ENCODE data around the gene CNDP2. TPM values are rescaled to one million over a fixed set of nuclear protein-coding genes. Genes with fewer than 3 reads are reported as not detected.

Gene CNDP2
- total RNA-seq, 1 donor from 2014 or later = 65.7 TPM

DNA sequence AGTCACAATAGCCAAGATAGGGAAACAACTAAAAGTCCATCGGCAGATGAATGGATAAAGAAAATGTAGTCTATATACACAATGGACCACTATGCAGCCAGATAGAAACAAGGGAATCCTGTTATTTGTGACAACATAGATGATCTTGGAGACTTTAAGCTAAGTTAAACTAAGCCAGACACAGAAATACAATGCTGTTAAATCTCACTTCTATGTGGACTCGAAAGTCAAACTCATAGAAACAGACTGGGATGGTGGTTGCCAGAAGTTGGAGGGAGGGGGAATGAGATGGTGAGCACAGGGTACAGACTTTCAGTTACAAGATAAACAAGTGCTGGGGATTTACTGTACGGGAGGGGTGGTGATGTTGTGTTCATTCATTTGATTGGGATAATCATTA, 32.8 kb downstream of the CNDP2 start:
- no peak for DNase-seq (ENCODE audit: low spot score)
- intact Hi-C loops (cut with DNase I) = no loop called here

DNA sequence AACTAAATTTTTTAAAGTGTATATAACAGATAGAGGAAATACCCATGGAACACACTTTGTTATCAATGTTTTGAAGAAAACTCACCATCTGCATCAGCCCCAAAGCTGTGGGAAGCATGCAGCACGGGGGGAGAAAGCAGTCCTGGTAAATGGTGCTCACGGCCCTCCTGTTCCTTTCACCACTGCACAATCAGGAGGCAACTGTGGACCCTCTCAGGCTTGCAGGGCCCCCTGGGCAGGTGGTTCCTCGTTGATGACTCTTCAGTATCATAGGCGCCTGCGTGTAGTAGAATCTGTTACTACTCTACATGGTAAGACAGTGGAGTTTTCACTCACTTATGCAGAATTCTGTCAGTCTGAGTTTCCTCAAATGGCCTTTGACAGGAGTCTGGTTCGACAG, 33.2 kb downstream of the CNDP2 start:
- intact Hi-C loops (cut with DNase I) = no loop called here
- DNase-seq (ENCODE audit: low spot score) = peak; percentile 46

DNA sequence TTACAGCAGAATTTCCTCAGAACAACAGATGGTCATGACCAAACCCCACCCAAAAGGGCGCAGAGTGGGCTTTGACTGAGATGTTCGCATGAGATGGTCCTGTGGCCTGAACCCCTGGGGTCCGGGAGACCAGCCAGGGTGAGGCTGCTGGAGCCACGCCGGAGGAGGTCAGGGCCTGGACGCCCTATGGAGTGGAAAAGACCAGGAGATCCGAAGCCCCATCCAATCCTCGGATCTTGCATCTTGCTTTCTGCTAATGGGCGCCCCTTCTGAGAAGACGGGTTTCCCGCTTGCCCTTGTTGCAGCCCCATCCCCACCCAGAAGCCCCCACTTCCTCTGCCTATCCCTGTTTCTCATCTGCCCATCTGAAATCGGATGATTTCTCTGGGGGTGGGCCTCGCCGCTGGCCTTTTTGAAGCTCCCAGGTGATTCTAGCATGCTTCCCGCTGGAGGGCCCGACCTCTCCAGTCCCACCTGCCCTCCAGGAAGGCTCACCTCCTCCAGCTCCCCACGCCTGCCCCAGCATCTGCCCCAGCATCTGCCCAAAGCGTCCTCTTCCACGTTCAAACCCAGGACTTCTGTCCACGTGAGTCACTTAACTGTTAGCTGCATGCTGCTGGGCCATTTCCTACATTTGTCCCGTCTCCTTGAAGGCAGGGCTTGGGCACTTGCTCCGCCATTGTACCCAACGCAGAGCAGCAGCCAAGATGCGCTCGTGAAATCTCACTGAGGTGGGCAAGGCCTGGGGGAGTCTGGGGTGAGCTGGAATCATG, 33.8 kb downstream of the CNDP2 start:
- peak; percentile 58 for DNase-seq (ENCODE audit: low spot score)
- intact Hi-C loops (cut with DNase I) = no loop called here

DNA sequence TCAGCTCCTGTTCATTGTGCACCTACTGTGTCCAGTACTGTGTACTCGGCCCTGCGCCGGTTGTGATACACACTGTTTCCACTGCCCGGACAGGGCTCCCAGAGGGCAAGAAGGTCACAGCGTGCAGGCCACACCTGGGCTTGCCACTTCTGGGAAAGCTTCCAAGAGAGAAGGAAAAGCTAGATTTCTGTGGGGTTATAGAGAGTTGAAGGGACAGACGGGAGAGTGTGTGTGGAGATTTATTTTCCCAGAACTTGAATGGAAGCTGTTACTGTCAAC, 34.4 kb downstream of the CNDP2 start:
- intact Hi-C loops (cut with DNase I) = no loop called here
- peak; percentile 67 for DNase-seq (ENCODE audit: low spot score)

DNA sequence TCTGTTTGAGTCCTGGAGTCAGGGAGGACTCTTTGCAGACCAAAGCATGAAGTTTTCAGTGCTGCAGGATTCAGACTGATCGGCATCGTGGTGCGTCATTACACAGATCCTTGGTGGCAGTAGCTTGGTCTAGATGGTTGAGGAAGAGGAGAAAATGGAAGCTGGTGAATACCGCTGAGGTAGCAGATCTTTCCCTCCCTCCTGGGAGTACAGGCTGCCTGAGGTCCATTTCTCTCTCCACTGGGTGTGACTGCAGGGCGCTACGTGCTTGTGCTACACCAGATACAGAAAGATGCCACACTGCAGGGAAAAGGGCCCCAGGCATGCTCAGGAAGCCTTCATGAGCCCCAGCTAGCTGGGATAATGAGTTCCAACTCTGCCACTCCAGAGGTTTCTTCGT, 34.9 kb downstream of the CNDP2 start:
- DNase-seq (ENCODE audit: low spot score) = peak; percentile 51
- intact Hi-C loops (cut with DNase I) = no loop called here

DNA sequence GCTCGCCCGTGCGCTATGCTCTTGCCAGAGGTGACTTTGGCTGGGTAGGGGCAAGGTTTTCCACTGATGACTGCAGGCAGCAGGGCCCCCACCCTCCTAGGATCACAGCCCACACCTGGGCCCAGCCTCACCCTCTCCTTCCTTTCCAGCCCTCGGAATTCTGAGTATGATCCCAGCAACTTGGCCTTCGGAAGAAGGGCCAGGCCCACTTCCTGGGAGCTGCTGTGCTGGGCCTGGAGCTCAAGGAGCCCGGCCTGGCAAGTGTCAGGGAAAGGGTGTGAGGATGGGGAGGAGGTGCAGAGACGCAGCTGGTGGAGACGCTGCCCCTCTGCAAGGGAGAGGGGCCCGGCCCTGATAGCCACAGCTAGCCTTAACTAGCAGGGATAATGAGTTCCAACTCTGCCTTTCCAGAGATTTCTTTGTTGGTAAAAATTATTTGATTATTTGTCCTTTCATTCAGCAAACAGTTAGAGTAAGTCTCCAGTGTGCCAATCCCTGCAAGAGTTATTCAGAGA, 36.4 kb downstream of the CNDP2 start:
- intact Hi-C loops (cut with DNase I) = no loop called here
- no peak for DNase-seq (ENCODE audit: low spot score)

DNA sequence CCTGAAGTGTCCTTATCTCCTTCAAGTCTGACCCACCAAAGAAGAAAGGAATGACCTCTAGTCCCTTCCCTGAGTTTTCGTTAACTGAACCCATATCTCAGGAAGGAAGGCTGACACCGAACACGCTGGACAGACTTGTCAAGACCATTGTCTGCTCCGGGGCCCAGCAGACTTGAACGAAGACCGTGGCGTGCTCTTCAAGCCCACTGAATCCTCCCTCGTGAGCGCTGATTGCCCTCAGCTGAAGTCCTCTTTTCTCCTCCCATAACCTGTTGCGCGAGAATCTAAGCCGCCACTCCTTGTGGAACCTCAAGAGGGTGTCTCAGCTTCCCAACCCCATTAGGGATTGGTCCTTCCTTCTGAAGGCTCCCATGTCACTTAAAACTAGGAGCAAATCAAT, 37.5 kb downstream of the CNDP2 start:
- intact Hi-C loops (cut with DNase I) = no loop called here
- no peak for DNase-seq (ENCODE audit: low spot score)

DNA sequence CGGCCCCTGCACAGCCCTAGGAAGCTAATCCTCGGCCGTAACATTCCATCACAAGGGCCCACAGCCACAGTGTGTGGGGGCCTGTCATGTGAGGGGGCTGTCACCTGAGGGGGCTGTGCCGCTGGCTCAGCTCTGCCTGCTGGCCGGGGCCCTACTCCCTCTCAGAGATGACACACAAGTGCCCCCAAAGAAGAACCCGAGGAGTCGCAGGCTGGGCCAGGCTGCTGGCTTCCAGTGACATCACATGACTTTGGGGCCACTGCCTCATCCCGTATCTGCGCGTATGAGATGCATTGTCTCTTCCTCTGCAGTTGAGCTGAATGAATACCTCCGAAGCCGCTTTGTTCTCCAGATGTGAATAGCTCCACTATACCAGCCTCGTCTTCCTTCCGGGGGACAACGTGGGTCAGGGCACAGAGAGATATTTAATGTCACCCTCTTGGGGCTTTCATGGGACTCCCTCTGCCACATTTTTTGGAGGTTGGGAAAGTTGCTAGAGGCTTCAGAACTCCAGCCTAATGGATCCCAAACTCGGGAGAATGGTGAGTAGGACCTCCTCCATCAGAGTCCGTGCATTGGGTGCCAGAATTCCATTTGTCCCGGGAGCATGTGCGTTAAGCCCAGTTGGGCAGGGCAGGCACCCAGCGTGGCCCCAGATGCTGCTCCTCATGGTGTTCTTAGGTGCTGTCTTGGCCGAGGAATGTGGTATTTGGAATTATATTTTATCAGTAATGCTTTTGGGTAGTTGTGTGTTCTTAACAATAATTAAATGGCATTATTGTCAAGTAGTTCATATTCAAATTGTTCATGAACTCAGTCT, 38.2 kb downstream of the CNDP2 start, which contains the start of gene CNDP1:
Gene CNDP1, plus strand, starts transcription at position 351 of the 820 bp plus-strand sequence. Its CDS starts 168 bp downstream, at position 519.
- intact Hi-C loops (cut with DNase I) = no loop called here
- peak; percentile 59 for DNase-seq (ENCODE audit: low spot score)

DNA sequence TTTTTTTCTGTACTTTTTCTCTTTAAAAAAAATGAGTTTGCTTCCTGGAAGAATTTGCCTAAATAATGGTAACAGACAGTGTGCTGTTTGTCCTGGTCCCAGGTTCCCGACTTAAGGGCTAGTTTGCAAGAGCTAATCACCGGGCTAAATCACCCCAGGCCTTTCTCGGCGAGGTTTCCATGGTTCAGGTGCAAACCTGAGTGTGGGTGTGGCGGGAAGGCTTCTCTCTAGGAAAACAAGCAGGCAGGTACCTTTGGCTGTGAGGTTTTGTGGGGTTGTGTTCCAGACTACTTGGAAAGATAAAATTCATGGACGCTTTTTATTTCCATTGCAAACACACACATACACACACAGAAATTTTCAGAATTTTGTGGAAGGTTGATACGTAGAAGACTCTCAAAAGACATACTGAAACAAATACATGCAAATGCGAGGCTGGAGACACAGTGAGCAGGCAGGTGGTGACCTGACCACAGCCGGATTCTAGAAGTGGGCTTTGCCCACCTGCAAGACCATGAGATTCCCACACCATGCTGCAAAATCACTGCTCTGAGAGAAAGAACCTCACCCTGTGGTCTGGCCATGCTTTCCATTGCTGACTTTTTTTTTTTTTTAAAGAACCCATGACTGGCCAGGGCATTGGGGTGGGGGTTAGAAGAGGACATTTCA, 39.0 kb downstream of the CNDP2 start:
- intact Hi-C loops (cut with DNase I) = no loop called here

DNA sequence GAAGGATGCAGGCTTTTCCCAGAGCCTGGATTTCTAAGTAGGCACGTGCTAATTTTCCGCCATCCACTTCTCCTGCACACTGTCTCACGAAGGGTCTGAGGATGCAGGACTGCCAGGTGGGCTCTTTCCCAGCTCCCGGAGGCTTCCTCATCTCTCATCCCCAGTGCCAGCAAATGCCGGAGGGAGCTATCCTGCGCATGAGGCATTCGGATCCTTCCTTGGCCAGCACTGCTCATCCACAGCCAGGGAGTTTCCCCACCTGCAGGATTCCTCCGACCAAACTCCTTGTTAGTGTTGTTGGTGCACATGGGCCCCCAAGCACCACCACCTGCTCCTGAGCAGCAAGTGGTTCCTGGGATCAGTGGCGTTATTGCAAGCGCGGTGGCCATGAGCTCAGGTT, 43.1 kb downstream of the CNDP2 start:
- peak; percentile 54 for DNase-seq (ENCODE audit: low spot score)
- intact Hi-C loops (cut with DNase I) = no loop called here

More for the DNA sequence above, 39.0 kb downstream of the CNDP2 start:
- peak; percentile 56 for DNase-seq (ENCODE audit: low spot score)

DNA sequence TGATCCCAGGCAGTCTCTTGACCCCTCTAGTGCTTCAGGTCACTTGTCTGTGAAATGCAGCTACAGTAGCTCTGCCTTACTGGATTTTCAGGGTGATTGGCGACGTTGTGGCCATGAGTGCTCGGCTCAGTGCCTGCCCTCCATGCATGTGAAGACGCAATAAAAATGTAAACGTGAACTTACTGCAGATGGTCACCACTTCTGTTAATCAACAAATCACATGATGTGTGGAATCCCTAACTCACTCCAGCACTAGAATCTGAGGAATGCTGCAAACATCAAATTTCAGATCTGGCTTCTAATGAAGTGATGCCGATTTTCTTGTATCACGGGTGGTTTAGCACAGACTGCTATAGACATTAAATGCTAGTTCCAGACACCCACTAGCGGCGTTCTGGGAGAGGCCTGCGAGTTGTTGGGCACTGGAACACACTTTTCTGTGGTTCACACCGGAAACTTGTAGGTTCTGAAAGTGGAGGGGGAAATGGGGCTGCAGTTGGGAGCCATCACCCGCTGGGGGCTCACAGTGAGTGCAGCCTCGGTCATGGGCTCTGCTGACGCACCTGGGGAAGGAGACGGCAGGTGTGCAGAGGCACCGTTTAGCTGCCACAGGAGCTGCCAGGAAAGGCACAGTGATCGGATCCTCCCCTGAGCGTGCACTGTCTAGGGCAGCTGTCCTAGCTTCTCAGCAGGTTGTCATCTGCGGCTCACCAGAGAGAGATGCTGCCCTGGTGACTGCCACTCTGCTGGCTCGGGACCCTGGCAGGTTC, 44.7 kb downstream of the CNDP2 start:
- peak; percentile 73 for DNase-seq (ENCODE audit: low spot score)
- intact Hi-C loops (cut with DNase I) = no loop called here

DNA sequence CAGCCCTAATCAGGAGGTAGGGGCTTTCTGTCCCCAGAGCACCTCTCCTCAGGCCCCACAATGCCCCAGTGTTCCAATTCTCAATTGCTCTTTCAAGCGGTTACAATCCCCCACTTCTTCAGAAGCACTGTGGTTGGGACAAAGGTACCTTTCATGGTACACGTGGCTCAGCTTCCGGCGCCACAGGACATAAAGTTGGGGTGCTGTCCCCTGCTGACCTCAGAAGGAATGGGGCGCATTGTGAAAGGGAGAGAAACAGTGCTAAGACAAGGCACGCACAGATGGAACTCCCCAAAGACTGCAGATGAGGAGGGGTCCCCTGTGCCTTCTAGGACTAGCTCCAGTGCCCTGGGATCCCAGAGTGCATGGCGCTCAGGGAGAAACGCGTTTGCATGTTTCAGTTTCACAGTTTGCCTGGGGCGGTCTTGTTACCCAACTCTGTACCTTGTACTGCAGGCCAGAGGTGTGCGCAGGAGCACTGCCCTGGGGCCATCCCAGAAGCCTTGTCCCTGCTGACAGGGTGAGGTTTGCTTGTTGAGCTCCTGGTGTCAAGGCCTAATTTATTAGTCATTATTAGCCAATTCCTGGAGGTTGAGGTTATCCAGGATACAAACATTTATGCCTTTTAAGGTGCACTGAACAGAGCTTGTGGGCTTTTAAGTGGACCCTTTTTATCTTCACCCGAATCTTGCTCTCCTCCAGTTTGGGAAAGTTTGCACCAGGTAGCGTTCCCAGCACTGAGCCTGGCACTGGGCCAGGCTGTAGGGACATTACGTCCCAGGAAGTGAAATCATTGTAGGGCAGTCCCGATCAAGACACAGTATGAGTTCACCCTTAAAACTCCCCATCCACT, 45.8 kb downstream of the CNDP2 start:
- intact Hi-C loops (cut with DNase I) = no loop called here
- no peak for DNase-seq (ENCODE audit: low spot score)

DNA sequence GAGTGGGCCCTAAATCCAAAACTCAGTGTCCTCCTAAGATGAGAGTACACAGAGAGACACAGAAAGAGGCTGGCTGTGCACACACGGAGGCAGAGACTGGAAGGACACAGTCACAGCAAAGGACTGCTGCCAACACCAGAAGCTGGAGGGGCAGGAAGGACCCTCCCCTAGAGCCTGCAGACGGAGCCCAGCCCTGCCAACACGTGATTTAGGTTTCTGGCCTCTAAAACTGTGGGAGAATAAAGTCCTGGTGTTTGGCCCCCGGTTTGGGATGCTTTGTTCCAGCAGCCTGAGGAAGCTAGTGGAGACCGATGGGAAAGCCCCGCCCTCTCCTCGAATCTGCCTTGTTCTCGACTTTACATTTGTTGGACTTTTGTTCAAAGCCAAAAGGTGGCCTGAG, 48.7 kb downstream of the CNDP2 start:
- intact Hi-C loops (cut with DNase I) = no loop called here
- no peak for DNase-seq (ENCODE audit: low spot score)

DNA sequence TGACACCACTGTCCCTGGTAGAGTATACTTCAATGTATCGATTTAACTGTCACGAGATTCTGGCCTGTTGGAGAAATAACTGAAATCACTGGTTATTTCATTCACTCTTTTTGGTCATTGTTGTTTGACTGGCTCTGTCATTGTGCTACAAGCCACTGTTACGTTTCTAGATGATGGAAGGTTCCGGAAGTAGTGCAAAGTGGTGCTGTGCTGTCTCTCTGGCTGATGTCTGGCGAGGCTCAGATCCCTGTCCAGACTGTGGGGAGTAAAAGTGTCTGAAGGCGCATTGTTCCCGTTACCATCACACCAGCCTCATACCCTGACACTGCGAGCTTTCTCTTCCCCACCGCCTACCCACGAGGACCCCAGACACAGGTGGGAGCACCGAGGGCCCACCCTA, 49.8 kb downstream of the CNDP2 start:
- intact Hi-C loops (cut with DNase I) = loop anchor here (2.0 kb wide), 1 partner anchor 47 kb away; no protein-coding TSS in a partner anchor
- DNase-seq (ENCODE audit: low spot score) = no peak

DNA sequence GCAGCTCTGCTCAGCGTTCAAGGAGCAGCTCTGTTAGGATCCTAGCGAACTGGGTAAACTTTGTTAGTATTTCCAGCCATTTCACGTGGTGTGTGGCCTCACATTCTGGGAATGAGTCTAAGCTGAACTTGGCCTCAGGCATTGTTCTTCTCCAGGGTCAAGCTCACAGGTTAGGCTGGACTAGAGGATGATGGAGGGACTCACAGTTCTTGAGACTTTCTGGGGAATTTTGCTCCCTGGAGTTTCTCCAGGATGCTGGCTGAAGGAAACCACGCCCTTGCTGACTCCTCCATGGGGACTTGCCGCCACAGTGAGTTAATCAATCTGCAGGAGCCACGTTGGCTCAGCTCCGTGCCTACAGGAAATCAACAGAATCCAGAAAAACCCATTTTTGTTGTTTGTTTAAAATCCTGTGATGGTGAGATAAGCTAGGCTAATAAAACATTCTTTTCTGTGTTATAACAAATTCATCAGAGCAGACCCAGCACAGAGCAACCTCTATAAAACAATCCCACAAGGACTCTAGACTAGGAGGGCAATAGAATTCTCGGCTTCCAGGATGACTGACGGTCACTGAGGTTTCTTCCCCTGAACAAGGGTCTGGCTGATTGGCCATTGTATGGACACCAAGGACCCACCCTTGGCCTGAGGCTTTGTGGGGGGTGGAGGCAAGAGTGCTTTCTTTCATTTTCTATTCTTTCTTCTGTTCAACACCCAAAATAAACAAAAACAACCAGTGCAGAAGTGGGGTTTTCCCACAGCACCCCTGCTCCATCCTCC, 50.8 kb downstream of the CNDP2 start:
- intact Hi-C loops (cut with DNase I) = loop anchor here (2.0 kb wide), 1 partner anchor 48 kb away; no protein-coding TSS in a partner anchor
- no peak for DNase-seq (ENCODE audit: low spot score)

DNA sequence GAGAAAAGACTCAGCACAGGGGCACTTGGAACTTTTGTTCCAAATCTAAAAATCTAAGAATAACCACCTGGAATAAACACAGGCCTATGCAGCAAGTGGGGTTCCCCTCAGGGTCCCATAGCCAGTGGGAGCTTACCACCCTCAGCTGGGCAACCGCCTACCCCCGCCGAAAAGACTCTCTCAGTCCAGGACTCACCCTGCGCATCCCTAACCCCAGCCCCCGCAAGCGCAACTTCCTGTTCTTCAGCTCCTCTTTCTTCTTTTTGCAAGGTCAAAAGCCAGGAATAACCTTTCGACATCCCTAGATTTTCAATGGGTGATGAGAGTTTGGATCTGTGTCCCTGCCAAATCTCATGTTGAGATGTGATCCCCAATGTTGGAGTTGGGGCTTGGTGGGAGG, 51.7 kb downstream of the CNDP2 start:
- intact Hi-C loops (cut with DNase I) = loop anchor here (2.0 kb wide), 1 partner anchor 49 kb away; no protein-coding TSS in a partner anchor
- DNase-seq (ENCODE audit: low spot score) = no peak

DNA sequence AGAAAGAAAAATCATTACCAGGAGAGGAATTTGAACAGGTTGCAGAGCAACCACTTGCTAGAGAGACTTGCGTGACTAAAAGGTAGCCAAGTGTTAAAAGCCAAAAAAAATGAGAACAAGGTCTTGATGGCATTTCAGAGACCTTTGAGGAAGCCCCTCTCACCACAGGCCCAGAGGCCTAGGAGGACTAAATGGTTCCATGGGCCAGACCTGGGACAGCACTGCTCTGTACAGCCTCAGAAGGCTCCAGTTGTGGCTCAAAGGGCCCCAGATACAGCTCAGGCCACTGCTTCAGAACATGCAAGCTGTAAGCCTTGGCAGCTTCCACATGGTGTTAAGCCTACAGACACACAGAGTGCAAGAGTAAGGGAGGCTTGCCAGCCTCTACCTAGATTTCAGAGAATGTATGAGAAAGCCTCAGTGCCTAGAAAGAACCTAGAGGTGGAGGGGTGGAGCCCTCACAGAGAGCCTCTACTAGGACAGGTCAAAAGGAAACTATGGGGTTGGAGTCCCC, 53.5 kb downstream of the CNDP2 start:
- DNase-seq (ENCODE audit: low spot score) = no peak

DNA sequence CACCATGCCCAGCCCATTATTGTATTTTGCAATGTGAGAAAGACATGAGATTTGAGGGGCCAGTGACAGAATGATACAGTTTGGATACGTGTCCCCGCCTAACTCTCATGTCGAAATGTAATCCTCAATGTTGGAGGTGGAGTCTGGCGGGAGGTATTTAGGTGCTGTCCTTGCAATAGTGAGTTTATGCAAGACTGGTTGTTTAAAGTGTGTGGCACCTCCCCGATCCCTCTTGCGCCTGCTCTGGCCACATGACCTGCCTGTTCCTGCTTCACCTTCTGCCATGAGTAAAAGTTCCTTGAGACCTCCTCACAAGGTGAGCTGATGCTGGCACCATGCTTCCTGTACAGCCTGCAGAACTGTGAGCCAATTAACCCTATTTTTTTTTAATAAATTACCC, 54.7 kb downstream of the CNDP2 start:
- no peak for DNase-seq (ENCODE audit: low spot score)
- intact Hi-C loops (cut with DNase I) = no loop called here

More for the DNA sequence above, 53.5 kb downstream of the CNDP2 start:
- intact Hi-C loops (cut with DNase I) = no loop called here
